Measurements from ENCODE around the gene SCAND1.
"Not testable (repeated sequence)": the region's sequence is repeated elsewhere in the genome, so short reads cannot be mapped to it uniquely, and the experiment has no call there.

SCAND1 gene

GRCh38 chr20:35954200-35954906, at the start of gene SCAND1:
SCAND1 (minus strand) TSS chr20:35954502; CDS start chr20:35954284, 218 bp downstream.
- peak; percentile 17 for FAIRE-seq

GRCh38 chr20:36004045-36004444, 49.7 kb upstream of the SCAND1 start:
- FAIRE-seq: no peak

GRCh38 chr20:36002855-36003254, 48.6 kb upstream of the SCAND1 start:
- FAIRE-seq: no peak

- FAIRE-seq: not testable (repeated sequence)
Observed at GRCh38 chr20:36001331-36001730, 47.0 kb upstream of the SCAND1 start.

- not testable (repeated sequence) for FAIRE-seq
Observed at GRCh38 chr20:35996492-35996891, 42.2 kb upstream of the SCAND1 start.

- no peak for FAIRE-seq
Observed at GRCh38 chr20:35994994-35995453, 40.7 kb upstream of the SCAND1 start.

GRCh38 chr20:35992713-35993335, 38.5 kb upstream of the SCAND1 start:
- FAIRE-seq: peak; percentile 49

- peak; percentile 31 for FAIRE-seq
Observed at GRCh38 chr20:35991142-35991771, 37.0 kb upstream of the SCAND1 start.

GRCh38 chr20:35988910-35989463, 34.7 kb upstream of the SCAND1 start:
- FAIRE-seq: no peak

- no peak for FAIRE-seq
Observed at GRCh38 chr20:35985806-35986205, 31.5 kb upstream of the SCAND1 start.

- no peak for FAIRE-seq
Observed at GRCh38 chr20:35984382-35984781, 30.1 kb upstream of the SCAND1 start.

GRCh38 chr20:35981969-35982368, 27.7 kb upstream of the SCAND1 start:
- FAIRE-seq: no peak

GRCh38 chr20:35979544-35979943, 25.2 kb upstream of the SCAND1 start:
- FAIRE-seq: no peak

- no peak for FAIRE-seq
Observed at GRCh38 chr20:35978041-35978513, 23.8 kb upstream of the SCAND1 start.

- FAIRE-seq: no peak
Observed at GRCh38 chr20:35975576-35976373, 21.5 kb upstream of the SCAND1 start.

GRCh38 chr20:35974256-35974655, 20.0 kb upstream of the SCAND1 start:
- no peak for FAIRE-seq

GRCh38 chr20:35972462-35972861, 18.2 kb upstream of the SCAND1 start:
- no peak for FAIRE-seq

- FAIRE-seq: no peak
Observed at GRCh38 chr20:35971981-35972380, 17.7 kb upstream of the SCAND1 start.

GRCh38 chr20:35968930-35969329, 14.6 kb upstream of the SCAND1 start:
- no peak for FAIRE-seq

- no peak for FAIRE-seq
Observed at GRCh38 chr20:35967979-35968640, 13.8 kb upstream of the SCAND1 start, which contains the start of gene CNBD2. CNBD2 (plus strand) TSS chr20:35968590; CDS start chr20:35968763, 173 bp downstream.

GRCh38 chr20:35963878-35964277, 9.6 kb upstream of the SCAND1 start:
- no peak for FAIRE-seq

GRCh38 chr20:35959291-35959690, 5.0 kb upstream of the SCAND1 start:
- not testable (repeated sequence) for FAIRE-seq
